HG02759 (cell line): ENCODE data around the gene RTN1.

Experiments used
- ATAC-seq: cut with Tn5 transposase; IDR thresholded peaks from one replicate; pipeline ENCODE4 v1.9.1; 2021; ENCODE audit warnings: mild to moderate bottlenecking, moderate library complexity; ENCODE audit not compliant: unreplicated experiment

RTN1 gene, protein sequence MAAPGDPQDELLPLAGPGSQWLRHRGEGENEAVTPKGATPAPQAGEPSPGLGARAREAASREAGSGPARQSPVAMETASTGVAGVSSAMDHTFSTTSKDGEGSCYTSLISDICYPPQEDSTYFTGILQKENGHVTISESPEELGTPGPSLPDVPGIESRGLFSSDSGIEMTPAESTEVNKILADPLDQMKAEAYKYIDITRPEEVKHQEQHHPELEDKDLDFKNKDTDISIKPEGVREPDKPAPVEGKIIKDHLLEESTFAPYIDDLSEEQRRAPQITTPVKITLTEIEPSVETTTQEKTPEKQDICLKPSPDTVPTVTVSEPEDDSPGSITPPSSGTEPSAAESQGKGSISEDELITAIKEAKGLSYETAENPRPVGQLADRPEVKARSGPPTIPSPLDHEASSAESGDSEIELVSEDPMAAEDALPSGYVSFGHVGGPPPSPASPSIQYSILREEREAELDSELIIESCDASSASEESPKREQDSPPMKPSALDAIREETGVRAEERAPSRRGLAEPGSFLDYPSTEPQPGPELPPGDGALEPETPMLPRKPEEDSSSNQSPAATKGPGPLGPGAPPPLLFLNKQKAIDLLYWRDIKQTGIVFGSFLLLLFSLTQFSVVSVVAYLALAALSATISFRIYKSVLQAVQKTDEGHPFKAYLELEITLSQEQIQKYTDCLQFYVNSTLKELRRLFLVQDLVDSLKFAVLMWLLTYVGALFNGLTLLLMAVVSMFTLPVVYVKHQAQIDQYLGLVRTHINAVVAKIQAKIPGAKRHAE

DNA sequence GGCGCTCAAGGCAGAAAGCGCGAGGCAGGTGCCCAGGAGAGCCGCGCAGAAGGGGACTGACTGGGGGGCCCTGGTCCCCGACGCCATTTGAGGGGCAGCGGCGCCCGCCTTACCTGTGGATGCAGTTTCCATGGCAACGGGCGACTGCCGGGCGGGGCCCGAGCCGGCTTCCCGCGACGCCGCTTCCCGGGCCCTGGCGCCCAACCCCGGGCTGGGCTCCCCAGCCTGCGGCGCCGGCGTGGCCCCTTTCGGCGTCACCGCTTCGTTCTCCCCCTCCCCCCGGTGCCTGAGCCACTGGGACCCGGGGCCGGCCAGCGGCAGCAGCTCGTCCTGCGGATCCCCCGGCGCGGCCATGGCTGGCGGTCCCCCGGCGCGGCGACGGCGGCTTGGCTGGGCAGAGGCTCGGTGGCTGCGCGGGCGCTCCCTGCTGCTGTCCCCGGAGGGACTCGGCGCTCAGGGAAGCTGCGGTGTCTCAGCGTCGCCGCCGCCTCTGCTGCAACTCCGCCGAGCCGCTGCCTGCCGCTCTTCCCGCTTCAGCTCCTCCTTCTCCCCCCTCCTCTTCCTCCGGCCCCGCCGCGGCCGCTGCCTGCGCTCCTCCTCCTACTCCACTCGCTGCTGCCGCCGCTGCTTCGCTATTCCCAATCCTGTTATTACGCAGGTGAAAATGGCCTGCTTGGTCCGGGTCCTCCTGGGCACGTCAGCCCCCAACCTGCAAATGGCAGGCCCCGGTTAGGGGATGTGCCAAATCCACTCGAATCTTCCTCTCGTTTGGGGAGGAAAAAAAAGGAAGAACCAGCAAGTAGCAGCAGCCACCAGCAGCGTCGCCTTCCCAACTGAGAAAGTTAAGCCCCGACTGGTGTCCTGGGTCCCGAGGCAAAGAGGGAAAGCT is at the start of gene RTN1:
TSS of gene RTN1 (minus strand) at position 500 of the 889 bp plus-strand sequence. CDS start at position 354, 146 bp downstream.
- peak; percentile 83 for ATAC-seq

DNA sequence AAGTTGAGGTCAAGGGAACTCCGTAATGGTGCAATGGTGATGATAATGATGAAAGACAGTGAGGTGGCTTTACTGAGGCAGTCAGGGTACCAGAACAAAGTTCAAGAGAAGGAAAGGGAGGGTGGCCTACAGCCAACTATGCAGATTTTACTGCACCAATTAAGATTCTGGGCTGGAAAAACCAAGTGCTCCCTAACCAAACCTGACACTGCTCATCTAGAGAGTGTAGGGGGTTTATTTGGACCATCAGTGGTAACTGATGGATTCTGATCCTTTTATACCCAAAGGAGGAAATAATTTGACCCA is 49.8 kb upstream of the RTN1 start:
- no peak for ATAC-seq

- ATAC-seq = peak; percentile 28
Observed at GRCh38 chr14:59919570-59920377, 49.2 kb upstream of the RTN1 start, which contains the start of gene LRRC9. LRRC9 (plus strand) TSS chr14:59920144.

DNA sequence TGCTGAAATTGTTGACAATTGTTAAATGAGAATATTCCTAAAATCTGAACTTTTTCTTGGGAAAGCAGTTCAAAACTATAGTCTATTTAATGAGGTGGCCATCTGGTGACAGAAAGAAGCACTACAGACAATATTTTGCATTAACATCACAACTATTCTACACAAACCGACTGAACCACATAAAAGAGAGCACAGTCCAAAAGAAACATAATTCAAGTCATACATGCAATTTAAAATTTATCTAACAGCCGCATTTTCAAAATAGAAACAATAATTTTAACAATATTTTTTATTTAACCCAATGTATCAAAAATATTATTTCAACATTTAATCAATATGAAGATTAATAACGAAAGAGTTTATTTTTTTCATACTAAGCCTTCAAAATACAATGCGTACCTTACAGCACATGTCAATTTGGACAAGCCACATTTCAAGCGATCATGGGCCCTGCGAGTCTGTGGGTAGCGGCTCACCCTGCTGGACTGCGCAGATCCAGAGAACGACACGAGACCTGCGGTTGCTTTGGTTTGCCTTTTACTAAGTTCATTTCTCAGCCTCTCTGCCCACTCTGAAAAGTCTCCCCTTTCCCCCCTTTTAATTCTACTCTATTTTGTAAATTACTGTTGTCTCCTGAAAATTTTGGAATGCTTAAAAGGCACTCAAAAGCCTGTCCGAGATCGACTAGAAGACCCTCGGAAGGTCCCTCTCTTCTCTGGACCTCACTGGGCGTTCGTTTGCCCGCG is 48.4 kb upstream of the RTN1 start:
- peak; percentile 69 for ATAC-seq

DNA sequence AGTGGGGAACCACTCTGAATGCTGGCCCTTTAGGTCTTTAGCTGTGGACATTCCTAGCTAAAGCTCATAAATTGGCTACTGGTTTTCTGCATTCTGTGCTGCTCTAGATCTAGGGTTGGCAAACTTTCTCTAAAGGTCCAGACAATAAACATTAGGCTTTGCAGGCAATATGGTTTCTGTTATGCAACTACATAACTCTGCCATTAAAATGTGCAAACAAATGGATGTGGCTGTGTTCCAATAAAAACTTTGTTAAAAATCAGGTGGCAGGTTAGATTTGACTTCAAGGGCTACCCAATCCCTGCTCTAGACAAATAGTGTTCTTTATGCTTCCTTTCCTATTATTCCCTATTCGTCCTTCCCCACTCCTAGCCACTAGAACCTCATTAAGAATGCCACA is 42.6 kb upstream of the RTN1 start:
- ATAC-seq = no peak

GRCh38 chr14:59912443-59912842 is 41.9 kb upstream of the RTN1 start:
- no peak for ATAC-seq

GRCh38 chr14:59905188-59905587 is 34.6 kb upstream of the RTN1 start:
- no peak for ATAC-seq

GRCh38 chr14:59904184-59904583 is 33.6 kb upstream of the RTN1 start:
- ATAC-seq = no peak

DNA sequence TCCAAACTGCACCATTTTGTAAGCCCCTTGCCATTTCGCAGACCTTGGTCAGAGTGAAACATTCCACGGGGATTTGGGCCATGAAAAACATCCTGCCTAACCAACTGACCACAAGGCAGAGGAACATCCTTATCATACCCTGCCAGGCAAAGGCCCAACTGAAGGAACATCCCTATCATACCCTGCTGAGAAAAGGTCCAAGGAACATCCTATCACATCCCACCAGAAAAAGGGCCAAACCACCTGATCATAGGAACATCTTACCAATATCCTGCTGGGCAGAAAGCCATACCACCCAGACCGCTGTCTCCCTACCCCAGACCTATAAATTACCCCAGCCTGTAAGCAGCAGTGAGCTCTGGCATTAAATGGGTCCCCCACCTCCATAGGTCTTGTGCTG is 30.0 kb upstream of the RTN1 start:
- ATAC-seq = no peak

DNA sequence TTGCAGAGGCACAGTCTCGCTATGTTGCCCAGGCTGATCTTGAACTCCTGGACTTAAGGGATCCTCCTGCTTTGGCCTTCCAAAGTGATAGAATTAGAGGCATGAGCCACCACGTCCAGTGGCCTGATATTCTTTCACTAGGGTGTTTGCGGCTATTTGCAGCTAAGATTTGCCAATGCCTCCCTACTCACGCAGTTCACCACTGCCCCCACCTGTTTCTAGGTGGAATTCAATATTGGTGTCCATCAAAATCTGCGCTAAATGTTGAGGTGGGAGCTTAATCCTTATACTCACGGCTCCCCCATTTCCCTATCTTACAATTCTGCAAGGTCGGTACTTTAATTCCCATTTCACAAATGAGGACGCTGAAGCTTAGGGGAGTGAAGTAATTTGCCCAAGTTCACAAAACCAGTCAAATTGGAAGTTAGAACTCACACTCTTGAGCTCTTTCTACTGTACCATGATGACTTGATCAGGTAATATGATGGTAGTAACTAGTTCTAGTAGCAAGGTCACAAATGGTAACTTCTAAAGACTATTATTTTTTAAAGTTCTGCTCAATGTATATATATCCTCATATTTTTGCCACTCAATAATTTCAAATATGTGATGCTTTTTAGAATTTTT is 27.3 kb upstream of the RTN1 start:
- no peak for ATAC-seq

DNA sequence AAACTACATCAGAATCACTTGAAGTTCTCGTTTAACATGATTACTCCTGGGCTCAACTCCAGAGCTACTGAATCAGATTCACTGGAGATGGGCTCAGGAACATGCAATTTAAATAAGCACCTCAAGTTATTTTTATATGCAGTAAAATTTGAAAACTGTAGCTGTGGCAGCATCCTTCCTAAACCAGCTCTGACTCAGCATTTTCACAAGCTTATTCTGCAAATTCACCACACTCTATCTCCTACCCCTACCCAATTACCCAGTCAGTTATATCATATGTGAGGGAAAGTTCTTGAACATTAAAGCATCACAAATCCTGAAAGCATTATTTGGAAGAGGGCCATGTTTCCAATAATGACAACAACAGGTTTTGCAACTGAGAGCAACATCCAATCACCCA is 25.1 kb upstream of the RTN1 start:
- ATAC-seq = no peak

DNA sequence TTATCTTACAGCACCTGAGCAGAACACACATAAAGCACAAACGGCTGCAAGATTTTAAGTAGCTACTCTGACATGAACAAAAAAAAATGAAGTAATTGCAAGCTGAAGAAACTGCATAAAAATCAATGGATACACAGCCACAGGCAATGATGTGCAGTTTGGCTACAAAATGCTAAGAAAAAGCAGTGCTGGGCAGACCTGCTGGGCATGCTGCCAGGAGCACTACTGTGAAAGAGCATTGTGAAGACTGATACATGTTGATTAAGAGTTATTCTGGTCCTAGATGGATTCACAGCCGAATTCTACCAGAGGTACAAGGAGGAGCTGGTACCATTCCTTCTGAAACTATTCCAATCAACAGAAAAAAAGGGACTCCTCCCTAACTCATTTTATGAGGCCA is 20.1 kb upstream of the RTN1 start:
- ATAC-seq = no peak

DNA sequence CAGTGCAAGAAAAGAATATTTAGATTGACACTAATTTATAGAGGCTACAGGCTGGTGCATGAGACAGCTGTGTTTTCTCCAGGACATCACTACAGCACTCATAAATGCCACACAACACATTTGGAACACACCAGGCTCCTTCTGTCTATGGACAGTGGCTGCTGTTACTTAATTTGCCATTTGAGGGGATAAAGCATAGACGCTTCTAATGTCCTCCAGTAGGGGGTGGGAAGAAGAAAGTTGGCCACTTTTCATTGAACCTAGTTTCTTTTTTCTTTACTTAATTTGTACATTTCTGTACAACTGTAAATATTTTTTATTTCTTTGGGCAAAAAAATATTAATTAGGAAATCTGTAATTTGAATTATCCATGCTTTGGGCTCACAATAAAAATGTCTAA is 12.4 kb upstream of the RTN1 start:
- no peak for ATAC-seq

- ATAC-seq = no peak
Observed at GRCh38 chr14:59871166-59871495, 555 bp upstream of the RTN1 start.

- ATAC-seq = no peak
Observed at GRCh38 chr14:59869381-59870255, 958 bp downstream of the RTN1 start.

GRCh38 chr14:59868021-59868420 is 2.6 kb downstream of the RTN1 start:
- ATAC-seq = no peak

DNA sequence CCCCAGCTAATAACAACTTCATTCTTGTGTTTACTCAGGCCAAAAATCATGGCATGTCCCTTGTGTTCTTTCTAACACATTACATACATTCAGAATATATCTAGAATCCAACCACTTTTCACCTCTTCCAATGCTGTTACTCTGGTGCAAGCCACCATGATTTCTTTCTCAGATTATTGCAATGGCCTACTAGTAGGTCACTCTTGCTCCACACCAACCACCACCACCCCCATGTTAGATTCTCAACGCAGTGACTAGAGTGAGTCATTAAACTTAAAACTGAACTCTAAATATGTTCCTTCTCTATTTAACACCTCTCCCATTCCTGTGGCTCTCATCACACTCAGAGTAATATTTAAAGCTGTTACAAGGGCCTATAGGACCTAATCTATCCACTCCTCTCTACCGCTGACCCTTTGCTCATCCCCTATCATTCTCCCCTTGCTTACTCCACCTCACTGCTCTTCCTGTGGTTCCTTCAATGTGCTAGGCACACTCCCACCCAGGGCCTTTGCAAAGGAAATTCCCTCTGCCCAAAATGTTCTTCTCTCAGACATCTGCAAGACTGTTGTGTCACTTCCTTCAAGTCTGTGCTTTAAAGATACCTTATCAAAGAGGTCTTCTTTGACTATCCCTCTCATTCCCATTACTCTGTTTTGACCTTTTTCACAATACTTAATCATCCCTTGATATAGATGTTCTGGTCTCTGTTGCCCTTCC is 6.6 kb downstream of the RTN1 start:
- ATAC-seq = no peak

GRCh38 chr14:59857328-59857727 is 13.2 kb downstream of the RTN1 start:
- ATAC-seq = no peak
